Heart left ventricle (tissue), 13 donors: ENCODE results near the gene TMEM170A.

Experiments used
- CTCF ChIP-seq, 12 donors: fragments of 200-600 bp; sonication (generic) in 4 of 12; IDR thresholded peaks; one replicate each; pipeline versions ENCODE4 v1.5.0 to v1.8.0; 2018 to 2022; ENCODE audit warnings: antibody characterized with exemption in 12 of 12, mild to moderate bottlenecking in 5 of 12
- POLR2A ChIP-seq, 2 donors: fragments of 450-650 bp; IDR thresholded peaks; one replicate each; pipeline ENCODE4 v1.6.1; 2017; ENCODE audit warnings: antibody characterized with exemption in 2 of 2, mild to moderate bottlenecking in 2 of 2, moderate library complexity in 2 of 2
- donor health status: ischemic (EF 13 %, LVEDD 7.1; RV severe dilation, severe dysfunction).
- donor health status: DM: no; HTN: yes; CAD: no.
- donor health status: DM: no; HTN: no; CAD: no.
- donor health status: ischemic (EF 25% LVEDD 6.9; RV normal size, moderate dysfunction).
- donor health status: ischemic (EF 25% LVEDD 5.7; RV mildly dilated, moderate dysfunction).
- donor health status: ischemic (EF 35%, LVEDD 5.7; RV mildly dilated, moderate dysfunction).
- donor health status: nonischemic (EF 11% LVEDD 7.7; RV severe dilation, severe dysfunction).
- donor health status: DM: yes; HTN: yes; CAD: no.
- donor health status: PGD.
- donor health status: ischemic (EF 29% LVEDD 5.4; RV normal size, mild dysfunction).
- donor health status: nonischemic (EF 23%, LVEDD 6.1; RV moderate dilation, normal function).

- TF ChIP-seq CTCF (IDR thresholded peaks at IDR 0.05), result no peak
- TF ChIP-seq POLR2A (IDR thresholded peaks at IDR 0.05), result no peak
Measured at GRCh38 chr16:75420987-75421819, 43.3 kb downstream of the TMEM170A start.
